LNCaP clone FGC (cell line): ENCODE data around the gene NDUFAF8.

Experiments used
- DNase-seq: peaks from one replicate; pipeline ENCODE4 v3.0.0-alpha.2; 2011; ENCODE audit warnings: low read depth
- H3K4me3 ChIP-seq: 2 replicates; pipeline ENCODE4 v1.5.1; 2011; ENCODE audit warnings: mild to moderate bottlenecking, low read depth, low read length, control low read depth
- TF ChIP-seq, protein P1 (sequence below): IDR thresholded peaks from 2 replicates; pipeline ENCODE4 v1.5.1; 2012; ENCODE audit warnings: mild to moderate bottlenecking; ENCODE audit not compliant: control insufficient read depth, insufficient read depth; ENCODE audit errors: extremely low read depth

The NDUFAF8 gene

DNA sequence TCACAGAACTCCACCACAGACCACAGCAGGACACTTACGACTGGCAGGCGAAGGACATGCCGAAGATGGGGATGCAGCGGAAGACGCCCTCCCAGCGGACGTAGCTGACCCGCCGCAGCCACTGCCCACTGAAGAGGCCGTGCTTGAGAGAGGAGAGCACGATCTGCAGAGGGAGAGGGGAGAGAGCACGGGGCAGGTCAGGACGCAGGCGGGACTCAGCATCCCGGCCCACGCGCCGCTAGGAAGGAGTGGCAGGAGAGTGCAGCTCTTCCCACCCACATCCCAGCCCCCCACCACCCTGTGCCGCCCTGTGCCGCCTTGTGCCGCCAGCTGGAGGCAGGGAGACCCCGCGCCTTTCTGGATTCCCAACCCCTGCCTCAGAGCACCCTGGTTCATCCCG lies 41.5 kb downstream of the NDUFAF8 start:
- DNase-seq, result no peak
- H3K4me3 ChIP-seq, result no peak overlapping the region
- TF ChIP-seq, protein P1, sequence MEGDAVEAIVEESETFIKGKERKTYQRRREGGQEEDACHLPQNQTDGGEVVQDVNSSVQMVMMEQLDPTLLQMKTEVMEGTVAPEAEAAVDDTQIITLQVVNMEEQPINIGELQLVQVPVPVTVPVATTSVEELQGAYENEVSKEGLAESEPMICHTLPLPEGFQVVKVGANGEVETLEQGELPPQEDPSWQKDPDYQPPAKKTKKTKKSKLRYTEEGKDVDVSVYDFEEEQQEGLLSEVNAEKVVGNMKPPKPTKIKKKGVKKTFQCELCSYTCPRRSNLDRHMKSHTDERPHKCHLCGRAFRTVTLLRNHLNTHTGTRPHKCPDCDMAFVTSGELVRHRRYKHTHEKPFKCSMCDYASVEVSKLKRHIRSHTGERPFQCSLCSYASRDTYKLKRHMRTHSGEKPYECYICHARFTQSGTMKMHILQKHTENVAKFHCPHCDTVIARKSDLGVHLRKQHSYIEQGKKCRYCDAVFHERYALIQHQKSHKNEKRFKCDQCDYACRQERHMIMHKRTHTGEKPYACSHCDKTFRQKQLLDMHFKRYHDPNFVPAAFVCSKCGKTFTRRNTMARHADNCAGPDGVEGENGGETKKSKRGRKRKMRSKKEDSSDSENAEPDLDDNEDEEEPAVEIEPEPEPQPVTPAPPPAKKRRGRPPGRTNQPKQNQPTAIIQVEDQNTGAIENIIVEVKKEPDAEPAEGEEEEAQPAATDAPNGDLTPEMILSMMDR, result no peak

DNA sequence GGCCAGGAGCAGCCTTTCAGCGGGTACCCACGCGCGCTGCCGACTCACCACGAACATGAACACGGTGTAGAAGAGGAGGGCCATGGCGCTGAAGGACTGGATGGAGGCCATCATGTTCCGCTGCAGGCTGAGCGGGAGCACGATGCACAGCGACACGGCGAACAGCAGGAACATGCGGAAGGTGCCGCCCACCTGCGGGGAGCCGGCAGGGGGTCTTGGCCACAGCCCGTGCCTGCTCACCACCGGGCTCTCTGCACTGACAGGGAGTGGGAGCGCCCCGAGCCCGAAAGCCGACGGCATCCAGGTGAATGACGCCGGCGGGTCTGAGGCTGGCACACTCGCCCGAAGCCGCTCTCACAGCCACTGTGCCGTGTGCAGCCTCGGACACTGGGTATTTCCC lies 43.0 kb downstream of the NDUFAF8 start:
- H3K4me3 ChIP-seq, result no peak overlapping the region
- TF ChIP-seq, protein P1, result no peak
- DNase-seq, result no peak

DNA sequence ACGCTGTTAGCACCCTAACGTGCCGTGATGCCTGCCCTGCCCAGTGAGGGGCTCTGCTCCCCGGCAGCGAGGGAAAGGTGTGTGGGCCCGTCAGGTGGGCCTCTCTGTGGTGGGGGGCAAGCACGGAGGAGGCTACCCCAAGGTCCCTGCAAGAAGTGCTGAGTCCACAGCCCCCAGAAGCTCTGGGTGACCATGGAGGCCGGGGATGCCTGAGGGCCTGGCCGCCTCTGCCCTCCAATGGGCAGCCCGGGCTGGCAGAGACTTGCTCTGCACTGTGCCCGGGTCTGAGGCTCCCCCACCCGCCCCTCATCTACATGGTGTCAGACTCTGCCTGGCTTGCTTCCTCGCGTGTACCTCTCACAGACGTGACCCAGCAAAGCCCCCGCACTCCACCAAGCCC lies 43.8 kb downstream of the NDUFAF8 start:
- no peak overlapping the region for H3K4me3 ChIP-seq
- no peak for DNase-seq
- TF ChIP-seq, protein P1, result no peak

DNA sequence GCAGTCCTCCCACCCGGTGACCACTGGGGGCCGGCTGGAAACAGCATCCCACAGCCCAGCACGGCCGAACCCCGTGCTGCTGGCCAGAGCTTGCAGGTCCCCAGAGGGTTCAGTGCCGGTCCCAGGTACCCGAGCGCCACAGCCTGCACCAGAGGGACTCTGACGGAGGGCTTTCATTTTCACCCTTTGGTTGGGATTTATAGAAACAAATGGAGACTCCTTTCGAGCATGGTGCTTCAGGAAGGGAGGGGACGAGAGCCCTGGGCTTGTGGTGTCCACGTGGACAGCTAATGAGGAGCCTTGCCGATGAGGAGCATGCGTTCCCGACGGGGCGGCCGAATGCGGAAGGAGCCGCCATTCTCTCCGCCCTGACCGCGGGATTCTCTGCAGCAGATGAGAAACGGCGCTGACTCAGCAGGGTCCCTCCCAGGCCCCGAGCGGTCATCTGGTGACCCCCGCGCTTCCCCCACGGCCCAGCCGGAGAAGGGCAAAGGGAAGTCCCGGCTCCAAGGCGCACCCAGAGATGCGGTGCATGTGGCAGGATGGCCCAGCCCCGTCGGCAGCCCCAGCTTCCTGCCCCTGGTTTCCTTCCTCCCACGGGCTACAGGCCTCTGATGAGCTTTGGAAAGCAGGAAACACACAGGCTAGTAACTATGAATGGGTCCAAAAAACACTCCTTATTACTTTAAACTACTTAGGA lies 46.2 kb downstream of the NDUFAF8 start:
- TF ChIP-seq, protein P1, result no peak
- no peak for DNase-seq
- H3K4me3 ChIP-seq, result no peak overlapping the region

DNA sequence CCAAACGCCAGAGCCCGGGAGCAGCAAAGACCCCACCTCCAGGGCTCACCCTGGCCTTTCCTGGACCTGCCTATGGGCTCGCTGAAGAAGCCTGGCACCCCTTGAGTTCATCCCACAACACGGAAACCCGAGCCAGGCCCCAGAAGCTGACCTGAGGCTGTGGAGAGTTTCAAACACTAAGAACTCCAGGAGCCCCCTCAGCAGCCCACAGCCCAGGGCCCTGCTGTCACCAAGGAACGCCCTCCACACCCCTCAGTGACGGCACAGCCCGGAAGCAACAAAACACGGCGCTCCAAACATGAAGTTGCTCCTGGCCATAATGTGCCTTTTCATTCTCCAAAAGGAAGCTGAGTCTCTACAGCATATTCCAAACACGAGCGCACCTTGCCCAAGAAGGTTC lies 46.8 kb downstream of the NDUFAF8 start:
- no peak overlapping the region for H3K4me3 ChIP-seq
- DNase-seq, result no peak
- TF ChIP-seq, protein P1, result no peak

DNA sequence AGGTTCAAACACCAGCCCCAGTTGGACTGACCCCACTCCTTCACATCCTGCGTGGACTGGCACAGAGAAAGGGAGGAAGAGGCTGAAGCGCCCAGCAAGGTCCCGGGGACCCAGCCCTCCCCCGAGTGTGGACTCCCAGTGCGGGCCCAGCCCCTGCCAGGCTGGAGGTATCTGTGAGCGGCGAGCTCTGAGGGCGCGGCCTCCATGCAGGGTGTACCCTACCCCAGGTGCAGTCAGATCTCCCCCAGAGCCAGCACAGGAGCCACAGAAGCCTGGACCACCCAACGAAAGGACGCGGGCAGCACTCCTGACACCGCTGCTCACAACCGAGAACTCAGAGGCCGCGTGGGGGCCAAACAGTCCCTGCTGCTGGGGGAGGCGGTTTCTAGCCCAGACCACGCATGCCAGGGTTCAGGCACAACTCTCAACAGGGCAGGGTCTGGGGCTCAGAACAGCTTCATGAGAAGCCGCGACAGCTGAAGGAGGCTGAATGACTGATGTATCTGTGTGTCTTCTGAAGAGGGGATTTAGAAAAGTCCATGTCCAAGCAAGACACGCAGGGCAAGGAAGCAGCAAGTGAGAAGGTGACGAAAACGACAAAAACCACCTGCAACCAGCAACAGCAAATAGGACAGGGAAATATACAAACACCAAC lies 47.5 kb downstream of the NDUFAF8 start:
- TF ChIP-seq, protein P1, result no peak
- DNase-seq, result no peak
- no peak overlapping the region for H3K4me3 ChIP-seq

DNA sequence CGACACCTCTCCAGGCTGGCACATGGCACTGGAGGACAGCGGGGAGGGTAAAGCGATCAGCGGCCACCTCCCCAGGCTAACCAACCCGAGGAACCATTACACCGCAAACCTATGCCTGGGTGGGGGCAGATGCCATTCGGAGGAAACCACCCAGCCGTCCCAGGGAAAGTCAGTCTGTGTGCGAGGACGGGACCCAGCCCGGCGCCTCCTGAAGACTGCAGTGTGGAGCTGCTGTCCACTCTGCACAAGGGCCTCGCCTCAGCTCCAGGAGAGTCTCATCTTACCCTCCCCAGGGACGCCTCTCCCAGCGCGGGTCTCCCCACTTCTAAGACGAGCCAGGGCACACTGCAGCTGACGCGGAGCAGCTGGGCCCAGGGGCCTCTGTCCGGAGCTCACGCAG lies 48.0 kb downstream of the NDUFAF8 start:
- TF ChIP-seq, protein P1, result no peak
- no peak overlapping the region for H3K4me3 ChIP-seq
- no peak for DNase-seq
